Measurements from ENCODE around the gene CSH1. TPM values are rescaled to one million over a fixed set of nuclear protein-coding genes. Genes with fewer than 3 reads are reported as not detected.

Gene CSH1
- total and polyA plus RNA-seq, 4 donors: not detected

- no peak overlapping the region for H3K4me3 ChIP-seq
- H3K4me1 ChIP-seq (ENCODE audit: control insufficient read depth in 5 of 5, insufficient read depth in 5 of 5, low read length in 5 of 5): peaks cover 0 to 5% (median 0%) of the 10 kb centered on the region in 5 donors
- H3K27ac ChIP-seq (ENCODE audit: low read depth in 1 of 2, low read length in 1 of 2): no peak overlapping the region
- TF ChIP-seq CTCF (IDR thresholded peaks at IDR 0.05; ENCODE audit: control extremely low read depth, extremely low read depth): no peak
- WGBS, 2 donors: 93 to 95% methylated on average over 10 of the region's 10 CpGs
- H3K36me3 ChIP-seq (ENCODE audit: control insufficient read depth in 4 of 4, insufficient read depth in 4 of 4, low read length in 4 of 4): no peaks in the 10 kb centered on the region
- H3K9me3 ChIP-seq (ENCODE audit: control insufficient read depth in 4 of 4, insufficient read depth in 3 of 4, low read length in 3 of 4): no peaks in the 10 kb centered on the region
- ATAC-seq (ENCODE audit: insufficient read depth, low FRiP score): no peak
- no peak for DNase-seq
- H3K9ac ChIP-seq (ENCODE audit: insufficient read depth in 1 of 2, low read length in 2 of 2): no peak overlapping the region
- H3K27me3 ChIP-seq (ENCODE audit: control insufficient read depth in 3 of 3, insufficient read depth in 3 of 3, low read length in 2 of 3): no peaks in the 10 kb centered on the region
Observed at GRCh38 chr17:63928966-63929695, 32.8 kb upstream of the CSH1 start.

GRCh38 chr17:63928172-63928666, 31.8 kb upstream of the CSH1 start:
- no peak for TF ChIP-seq CTCF (IDR thresholded peaks at IDR 0.05; ENCODE audit: control extremely low read depth, extremely low read depth)
- Histone ChIP-seq H3K36me3 (ENCODE audit: control insufficient read depth in 4 of 4, insufficient read depth in 4 of 4, low read length in 4 of 4) (no peaks in the 10 kb centered on the region), H3K4me3 (no peak overlapping the region), H3K9me3 (ENCODE audit: control insufficient read depth in 4 of 4, insufficient read depth in 3 of 4, low read length in 3 of 4) (no peaks in the 10 kb centered on the region), H3K9ac (ENCODE audit: insufficient read depth in 1 of 2, low read length in 2 of 2) (no peak overlapping the region), H3K27me3 (ENCODE audit: control insufficient read depth in 3 of 3, insufficient read depth in 3 of 3, low read length in 2 of 3) (no peaks in the 10 kb centered on the region), H3K4me1 (ENCODE audit: control insufficient read depth in 5 of 5, insufficient read depth in 5 of 5, low read length in 5 of 5) (peaks cover 0 to 5% (median 0%) of the 10 kb centered on the region in 5 donors), H3K27ac (ENCODE audit: low read depth in 1 of 2, low read length in 1 of 2) (no peak overlapping the region)
- no peak for DNase-seq
- no peak for ATAC-seq (ENCODE audit: insufficient read depth, low FRiP score)
- WGBS, 2 donors: 84 to 89% methylated on average over 9 to 10 of the region's 10 CpGs

GRCh38 chr17:63927464-63928171, 31.2 kb upstream of the CSH1 start:
- no peaks in the 10 kb centered on the region for H3K27me3 ChIP-seq (ENCODE audit: control insufficient read depth in 3 of 3, insufficient read depth in 3 of 3, low read length in 2 of 3)
- no peak overlapping the region for H3K27ac ChIP-seq (ENCODE audit: low read depth in 1 of 2, low read length in 1 of 2)
- H3K36me3 ChIP-seq (ENCODE audit: control insufficient read depth in 4 of 4, insufficient read depth in 4 of 4, low read length in 4 of 4): no peaks in the 10 kb centered on the region
- DNase-seq (no peak), ATAC-seq (ENCODE audit: insufficient read depth, low FRiP score) (no peak)
- no peak overlapping the region for H3K4me3 ChIP-seq
- no peaks in the 10 kb centered on the region for H3K9me3 ChIP-seq (ENCODE audit: control insufficient read depth in 4 of 4, insufficient read depth in 3 of 4, low read length in 3 of 4)
- H3K9ac ChIP-seq (ENCODE audit: insufficient read depth in 1 of 2, low read length in 2 of 2): no peak overlapping the region
- H3K4me1 ChIP-seq (ENCODE audit: control insufficient read depth in 5 of 5, insufficient read depth in 5 of 5, low read length in 5 of 5): peaks cover 0 to 5% (median 0%) of the 10 kb centered on the region in 5 donors
- WGBS, 2 donors: 75 to 82% methylated on average over 8 of the region's 8 CpGs
- no peak for TF ChIP-seq CTCF (IDR thresholded peaks at IDR 0.05; ENCODE audit: control extremely low read depth, extremely low read depth)
